HPDE6-E6E7 (cell line): ENCODE results near the gene CSTF1.

Experiments used
- DNase-seq: peaks from one replicate; pipeline ENCODE4 v3.0.0; 2011; ENCODE audit warnings: missing footprints; ENCODE audit errors: extremely low spot score

Gene CSTF1

DNA sequence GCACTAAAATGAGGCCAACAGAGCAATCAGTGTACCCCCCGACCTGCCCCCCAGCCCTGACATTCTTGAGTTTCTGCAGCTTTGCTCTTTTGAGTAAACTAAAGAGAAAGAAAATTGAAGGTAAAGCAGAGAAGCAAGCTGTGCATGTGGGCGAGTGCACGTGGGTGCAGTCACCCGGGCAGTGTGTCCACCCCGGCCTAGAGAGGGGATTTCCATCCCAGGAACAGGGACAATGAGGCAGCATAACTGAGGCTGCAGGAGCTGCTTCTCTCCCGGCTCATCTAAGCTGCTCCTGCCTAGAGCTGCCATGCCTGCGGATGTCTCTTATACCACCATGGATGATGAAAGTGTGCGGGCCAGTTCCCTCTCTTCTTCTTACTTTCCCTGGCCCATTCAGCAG lies 36.4 kb downstream of the CSTF1 start:
- DNase-seq, result no peak

- no peak for DNase-seq
Measured at GRCh38 chr20:56429502-56429901, 37.1 kb downstream of the CSTF1 start.

DNA sequence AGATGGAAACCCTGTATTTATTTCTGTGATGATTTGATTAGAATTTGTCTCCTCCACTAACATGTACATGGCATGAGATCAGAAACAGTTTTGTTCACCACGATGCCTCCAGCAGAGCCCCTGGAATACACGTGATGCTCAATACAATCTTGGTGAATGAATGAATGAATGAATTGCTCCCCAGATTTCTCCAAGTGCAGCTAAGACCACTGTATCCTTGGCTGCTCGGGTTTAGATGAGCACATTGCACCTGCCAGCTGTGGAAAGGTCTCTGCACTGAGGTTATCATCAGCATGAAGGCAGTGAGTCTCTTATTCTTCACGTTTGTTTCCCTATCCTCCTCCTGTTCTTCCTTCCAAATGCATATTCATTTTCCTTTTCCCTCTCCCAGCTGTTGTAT lies 37.5 kb downstream of the CSTF1 start:
- DNase-seq, result no peak

GRCh38 chr20:56430461-56430860 lies 38.0 kb downstream of the CSTF1 start:
- DNase-seq, result no peak

GRCh38 chr20:56430957-56431356 lies 38.5 kb downstream of the CSTF1 start:
- DNase-seq, result no peak

DNA sequence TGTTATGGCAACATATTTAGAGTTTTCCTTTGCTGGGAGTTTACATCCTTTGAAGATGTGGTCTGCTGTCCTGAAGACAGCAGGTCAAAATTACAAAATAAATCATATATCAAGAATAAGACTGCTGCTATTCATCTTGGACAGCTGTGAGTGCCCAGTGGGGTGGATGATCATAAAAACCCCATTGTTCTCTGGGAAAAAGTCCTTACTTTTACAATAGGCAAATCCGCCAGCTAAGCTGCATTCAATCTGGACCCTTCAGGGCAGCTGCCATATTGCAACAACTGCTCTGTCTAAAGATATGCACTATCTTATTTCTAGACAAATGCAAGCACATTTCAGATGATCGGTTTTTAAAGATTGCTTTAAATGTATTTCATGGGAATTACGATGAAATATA lies 39.0 kb downstream of the CSTF1 start:
- no peak for DNase-seq

DNA sequence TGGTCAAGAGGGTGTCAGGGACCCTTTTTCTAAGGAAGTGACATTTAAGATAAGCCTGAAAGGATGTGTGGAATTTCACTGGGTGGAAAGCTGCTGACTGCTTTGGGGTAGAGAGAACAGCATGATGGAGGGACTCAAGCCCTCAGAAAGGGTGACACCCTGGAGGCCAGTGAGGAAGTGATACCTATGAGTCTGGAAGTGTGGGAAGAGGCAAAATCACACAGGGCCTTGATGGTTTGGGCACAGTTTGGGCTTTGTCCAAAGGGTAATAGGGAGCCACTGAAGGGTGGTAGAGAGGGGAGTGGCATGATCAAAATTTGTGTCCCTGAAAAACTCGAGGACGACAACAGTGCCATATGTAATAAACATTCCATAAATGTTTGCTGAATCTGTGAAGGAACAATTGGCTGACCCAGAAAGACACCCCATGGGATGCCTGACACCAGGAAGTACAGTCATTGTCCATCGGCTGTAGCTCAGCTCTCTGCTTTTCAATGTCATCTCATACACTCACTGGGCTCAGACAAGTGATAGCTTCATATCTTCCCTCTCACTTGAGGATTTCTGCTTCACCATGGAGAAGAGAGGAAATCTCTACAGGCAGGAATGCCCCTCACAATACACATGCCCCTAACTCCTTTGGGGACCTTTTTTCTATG lies 40.9 kb downstream of the CSTF1 start:
- DNase-seq, result no peak

GRCh38 chr20:56433880-56434255 lies 41.4 kb downstream of the CSTF1 start:
- no peak for DNase-seq

DNA sequence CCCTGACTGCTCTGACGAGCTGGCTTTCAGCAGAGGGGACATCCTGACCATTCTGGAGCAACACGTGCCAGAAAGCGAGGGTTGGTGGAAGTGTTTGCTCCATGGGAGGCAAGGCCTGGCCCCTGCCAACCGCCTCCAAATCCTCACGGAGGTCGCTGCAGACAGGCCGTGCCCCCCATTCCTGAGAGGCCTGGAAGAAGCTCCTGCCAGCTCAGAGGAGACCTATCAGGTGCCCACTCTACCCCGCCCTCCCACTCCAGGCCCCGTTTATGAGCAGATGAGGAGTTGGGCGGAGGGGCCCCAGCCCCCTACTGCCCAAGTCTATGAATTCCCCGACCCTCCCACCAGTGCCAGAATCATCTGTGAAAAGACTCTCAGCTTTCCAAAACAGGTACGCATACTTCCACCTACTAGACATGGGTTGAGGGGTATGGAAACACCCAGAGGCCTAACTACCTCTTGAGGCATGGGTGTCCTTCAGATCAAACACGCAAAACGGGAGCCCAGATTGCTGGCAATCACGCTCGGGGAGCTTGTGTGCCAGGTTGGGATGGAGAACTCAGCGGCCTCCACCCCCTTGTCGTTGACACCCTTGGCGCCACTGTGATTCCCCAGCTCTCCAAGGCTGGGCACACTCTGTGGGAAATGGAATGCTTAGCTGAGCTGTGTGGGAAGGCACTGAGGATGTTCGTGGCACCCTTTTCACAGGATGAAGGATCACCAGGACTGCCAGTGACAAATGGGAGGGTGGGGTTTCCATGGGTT lies 44.9 kb downstream of the CSTF1 start:
- DNase-seq, result no peak

DNA sequence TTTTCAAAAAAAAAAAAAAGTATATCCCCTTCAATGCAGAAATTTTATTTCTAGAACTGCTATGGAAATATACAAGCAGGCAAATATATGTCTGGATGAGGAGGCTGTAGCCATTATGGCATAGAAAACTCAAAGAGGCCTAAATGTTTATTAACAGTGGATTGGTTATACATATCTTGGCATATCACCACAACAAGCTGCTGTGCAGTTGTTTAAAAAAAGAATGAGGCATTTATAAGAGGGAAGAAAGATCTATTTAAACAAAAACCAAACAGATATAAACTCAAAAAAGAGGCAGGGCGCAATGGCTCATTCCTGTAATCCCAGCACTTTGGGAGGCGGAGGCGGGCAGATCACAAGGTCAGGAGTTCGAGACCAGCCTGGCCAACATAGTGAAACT lies 45.8 kb downstream of the CSTF1 start:
- DNase-seq, result no peak

GRCh38 chr20:56439771-56440291 lies 47.4 kb downstream of the CSTF1 start:
- no peak for DNase-seq

DNA sequence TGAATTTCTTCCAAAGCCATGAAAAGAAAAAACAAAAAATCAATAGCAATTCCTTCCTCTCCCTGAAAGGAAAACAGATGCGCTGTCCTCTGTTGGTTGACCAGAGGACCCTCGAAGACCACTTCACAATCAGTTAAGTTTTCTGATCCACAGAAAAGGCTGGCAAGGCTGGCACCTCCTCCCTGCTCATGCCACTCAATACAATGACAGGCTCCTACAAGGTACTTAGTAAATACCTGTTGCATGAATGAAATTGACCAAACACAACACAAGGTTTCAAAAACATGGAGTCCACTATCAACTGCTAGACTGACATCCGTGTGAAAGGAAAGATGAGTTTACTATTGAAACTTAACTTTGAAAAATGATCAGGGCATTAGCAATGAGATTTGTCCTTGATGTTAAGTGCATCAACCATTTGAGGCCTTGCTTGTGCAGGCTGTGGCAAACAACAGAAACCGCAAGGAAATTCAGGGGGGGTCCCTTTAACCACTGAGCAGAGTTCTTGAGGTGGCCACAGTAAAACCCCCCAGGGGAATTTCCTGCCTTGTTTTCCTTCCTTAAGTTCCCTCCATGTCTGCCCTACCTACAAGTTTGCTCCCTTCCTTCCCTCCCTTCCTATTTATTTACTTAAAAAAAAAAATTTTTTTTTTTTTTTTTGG lies 48.0 kb downstream of the CSTF1 start:
- DNase-seq, result no peak

DNA sequence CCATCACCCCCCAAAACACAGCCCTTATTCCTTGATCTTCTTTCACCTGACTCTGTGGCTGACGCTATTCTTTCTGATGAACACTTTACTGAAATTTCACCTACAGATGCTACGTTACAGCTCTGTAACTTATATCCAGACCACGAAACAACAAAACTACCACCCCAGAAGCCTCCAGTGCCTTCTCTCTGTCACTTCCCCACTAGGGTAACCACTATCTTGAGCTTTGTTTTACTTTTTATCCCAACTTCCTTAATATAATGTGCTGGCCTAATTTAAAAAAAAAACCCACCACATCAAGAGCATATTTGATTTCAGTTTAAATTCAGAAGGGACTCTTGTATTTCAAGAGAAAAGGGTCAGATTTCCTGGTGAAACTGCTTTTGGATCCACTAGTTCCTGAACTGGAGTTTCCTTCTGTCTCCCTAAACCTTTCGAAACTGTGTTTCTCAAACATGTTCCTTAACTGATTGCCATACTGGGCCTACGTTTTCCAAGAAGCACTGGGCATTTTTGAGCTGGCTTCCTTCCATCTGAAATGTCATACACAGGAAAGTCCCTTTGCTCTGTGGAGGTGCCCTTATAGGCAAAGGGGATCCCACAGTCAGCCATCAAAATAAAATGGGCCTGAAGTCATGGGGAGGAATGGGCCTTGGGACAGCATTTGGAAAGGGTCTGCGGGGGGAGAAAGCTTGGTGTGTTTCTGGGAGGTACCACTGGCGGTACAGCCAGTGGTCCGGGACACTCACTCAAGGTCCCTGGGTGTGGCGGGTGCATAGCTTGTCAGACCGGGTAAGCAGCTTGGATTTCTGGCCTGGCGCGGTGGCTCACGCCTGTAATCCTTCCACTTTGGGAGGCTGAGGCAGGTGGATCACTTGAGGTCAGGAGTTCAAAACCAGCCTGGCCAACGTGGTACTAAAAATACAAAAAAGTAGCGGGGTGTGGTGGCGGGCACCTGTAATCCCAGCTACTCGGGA lies 50.2 kb downstream of the CSTF1 start:
- DNase-seq, result no peak

- no peak for DNase-seq
Measured at GRCh38 chr20:56443654-56444540, 51.5 kb downstream of the CSTF1 start.

- no peak for DNase-seq
Measured at GRCh38 chr20:56445130-56445529, 52.7 kb downstream of the CSTF1 start.

DNA sequence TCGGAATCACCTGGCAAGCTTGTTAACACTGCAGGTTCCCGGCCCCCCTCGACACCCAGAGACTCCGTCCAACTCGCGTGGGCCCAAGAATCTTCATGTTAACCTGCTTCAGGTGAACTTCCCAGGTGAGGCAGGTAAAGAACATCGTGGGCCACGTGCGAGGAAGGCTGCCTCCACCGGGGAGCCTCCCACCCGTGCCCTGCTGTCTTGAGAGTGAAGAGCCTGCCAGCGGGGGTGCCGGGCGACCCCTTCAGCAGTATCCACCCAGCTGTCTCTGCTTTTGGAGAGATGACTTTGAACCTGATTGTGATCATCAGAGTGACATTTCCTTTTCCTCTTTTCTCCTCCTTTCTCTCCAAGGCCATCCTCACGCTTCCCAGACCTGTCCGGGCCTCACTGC lies 53.1 kb downstream of the CSTF1 start:
- no peak for DNase-seq

DNA sequence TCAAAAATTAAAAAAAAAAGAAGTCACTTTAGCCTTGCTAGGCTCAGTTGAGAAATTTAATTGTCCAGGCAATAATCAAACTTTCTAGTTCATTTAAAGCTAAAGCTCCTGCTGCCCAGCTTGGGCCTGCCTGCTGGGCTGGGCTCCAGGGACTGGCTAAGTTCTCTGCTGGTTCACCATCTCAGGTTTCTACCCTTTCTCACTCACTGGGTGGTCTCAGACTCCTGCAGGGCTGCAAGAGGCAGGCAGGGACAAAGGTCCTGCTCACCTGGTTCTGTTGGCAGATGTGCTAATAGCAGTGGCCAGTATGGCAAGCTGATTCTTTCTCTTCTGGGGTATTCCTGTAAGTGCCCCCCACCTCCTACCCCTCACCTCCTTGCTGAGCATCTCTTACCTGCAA lies 54.8 kb downstream of the CSTF1 start:
- DNase-seq, result no peak

DNA sequence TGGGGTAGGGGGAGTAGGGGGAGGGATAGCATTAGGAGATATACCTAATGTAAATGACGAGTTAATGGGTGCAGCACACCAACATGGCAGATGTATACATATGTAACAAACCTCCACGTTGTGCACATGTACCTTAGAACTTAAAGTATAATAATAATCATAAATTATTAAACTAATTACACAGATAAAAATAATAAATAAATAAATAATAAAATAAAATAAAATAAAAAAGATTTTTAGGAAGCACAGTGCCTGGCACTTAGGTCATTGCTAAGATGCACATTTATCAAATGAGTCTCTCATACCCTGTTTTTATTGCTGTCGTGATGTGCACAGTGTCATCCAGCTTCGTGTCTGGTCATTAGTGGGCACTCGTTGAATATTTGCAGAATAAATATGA lies 57.0 kb downstream of the CSTF1 start:
- no peak for DNase-seq

- no peak for DNase-seq
Measured at GRCh38 chr20:56451056-56451765, 58.8 kb downstream of the CSTF1 start.

- DNase-seq, result no peak
Measured at GRCh38 chr20:56453352-56453751, 60.9 kb downstream of the CSTF1 start.
